VCaP (cell line): ENCODE data around the gene POLD3.
"Not testable (repeated sequence)": the region's sequence is repeated elsewhere in the genome, so short reads cannot be mapped to it uniquely, and the experiment has no call there.

Experiments used
- H3K27ac ChIP-seq: fragments of 450-650 bp; 2 replicates; pipeline ENCODE4 v1.5.1; 2017
- CTCF ChIP-seq: fragments of 450-650 bp; conservative IDR thresholded peaks from 2 replicates; pipeline ENCODE4 v1.5.1; 2017; ENCODE audit warnings: mild to moderate bottlenecking, moderate library complexity

Gene POLD3

GRCh38 chr11:74574563-74574962, 17.8 kb upstream of the POLD3 start:
- TF ChIP-seq CTCF = no peak
- no peak overlapping the region for H3K27ac ChIP-seq

- H3K27ac ChIP-seq = no peak overlapping the region
- TF ChIP-seq CTCF = no peak
These were observed 16.4 kb upstream of the POLD3 start for GRCh38 chr11:74575999-74576398.

GRCh38 chr11:74577181-74577580, 15.2 kb upstream of the POLD3 start:
- no peak overlapping the region for H3K27ac ChIP-seq
- no peak for TF ChIP-seq CTCF

GRCh38 chr11:74577624-74578396, 14.6 kb upstream of the POLD3 start:
- no peak overlapping the region for H3K27ac ChIP-seq
- no peak for TF ChIP-seq CTCF

GRCh38 chr11:74579577-74580270, 12.7 kb upstream of the POLD3 start:
- no peak overlapping the region for H3K27ac ChIP-seq
- TF ChIP-seq CTCF = no peak

- no peak overlapping the region for H3K27ac ChIP-seq
- TF ChIP-seq CTCF = no peak
These were observed 10.3 kb upstream of the POLD3 start for GRCh38 chr11:74581954-74582547.

- no peak for TF ChIP-seq CTCF
- no peak overlapping the region for H3K27ac ChIP-seq
These were observed 9.3 kb upstream of the POLD3 start for GRCh38 chr11:74583024-74583624.

- H3K27ac ChIP-seq = not testable (repeated sequence)
These were observed 1.9 kb upstream of the POLD3 start for GRCh38 chr11:74590492-74590891.
